SU-DHL-6 (cell line): Measurements from ENCODE around the gene GKN2.

ENCODE experiments used
- H2AFZ ChIP-seq: fragments of 200-600 bp; sonication (generic); 2 replicates; pipeline ENCODE4 v1.6.1; 2014; ENCODE audit warnings: low read depth, mild to moderate bottlenecking, moderate library complexity, mixed read lengths, antibody characterized with exemption, low read length; ENCODE audit not compliant: severe bottlenecking
- H3F3A ChIP-seq: fragments of 200-600 bp; shearing (Covaris generic); 2 replicates; pipeline ENCODE4 v1.6.0; 2016; ENCODE audit warnings: antibody characterized with exemption, mild to moderate bottlenecking; ENCODE audit not compliant: insufficient read depth
- H3K27ac ChIP-seq: fragments of 200-600 bp; sonication (generic); 2 replicates; pipeline ENCODE4 v1.5.1; 2016; ENCODE audit warnings: low read depth, mild to moderate bottlenecking, low read length, moderate library complexity, mixed read lengths
- H3K27me3 ChIP-seq: fragments of 200-600 bp; sonication (generic), shearing (Covaris generic); 2 replicates; pipeline ENCODE4 v1.6.0; 2014; ENCODE audit warnings: mild to moderate bottlenecking, low read length
- H3K36me3 ChIP-seq: fragments of 200-600 bp; sonication (generic); 2 replicates; pipeline ENCODE4 v1.6.1; 2014; ENCODE audit warnings: mild to moderate bottlenecking, low read length, mixed read lengths
- H3K4me2 ChIP-seq: fragments of 300-600, 200-600 bp; shearing (Covaris generic), sonication (generic); 2 replicates; pipeline ENCODE4 v1.6.0; 2014; ENCODE audit warnings: low read length, low read depth, mild to moderate bottlenecking; ENCODE audit not compliant: poor library complexity, severe bottlenecking
- H3K4me3 ChIP-seq: fragments of 200-600 bp; sonication (generic); 2 replicates; pipeline ENCODE4 v1.5.1; 2014; ENCODE audit warnings: antibody characterized with exemption, low read length, mild to moderate bottlenecking, mixed read lengths; ENCODE audit not compliant: insufficient read depth, poor library complexity, severe bottlenecking
- H3K79me2 ChIP-seq: fragments of 200-600 bp; sonication (generic); 2 replicates; pipeline ENCODE4 v1.6.1; 2014; ENCODE audit warnings: mild to moderate bottlenecking, low read length, moderate library complexity; ENCODE audit not compliant: insufficient read depth
- H3K9ac ChIP-seq: fragments of 200-600 bp; sonication (generic); 2 replicates; pipeline ENCODE4 v1.7.0; 2014; ENCODE audit warnings: mild to moderate bottlenecking, low read length
- H3K9me2 ChIP-seq: fragments of 200-600 bp; sonication (generic); replicated peaks from 2 replicates; pipeline ENCODE4 v1.6.1; 2014; ENCODE audit warnings: low read length; ENCODE audit not compliant: insufficient read depth
- H3K9me3 ChIP-seq: fragments of 200-600 bp; sonication (generic); 2 replicates; pipeline ENCODE4 v1.6.1; 2014; ENCODE audit warnings: low read length, mixed read lengths; ENCODE audit not compliant: insufficient read depth
- H4K20me1 ChIP-seq: fragments of 200-600 bp; sonication (generic); 2 replicates; pipeline ENCODE4 v1.6.1; 2014; ENCODE audit warnings: low read depth, mild to moderate bottlenecking, antibody characterized with exemption, low read length, moderate library complexity, mixed read lengths
- EZH2phosphoT487 ChIP-seq: fragments of 200-600 bp; sonication (generic), shearing (Covaris generic); conservative IDR thresholded peaks from 2 replicates; pipeline ENCODE4 v1.6.1; 2018; ENCODE audit warnings: mild to moderate bottlenecking, antibody characterized with exemption, low read length, moderate library complexity, mixed read lengths
- TF ChIP-seq, protein P1 (sequence below): fragments of 200-600 bp; sonication (generic); IDR thresholded peaks from one replicate; pipeline ENCODE4 v1.5.1; 2017; ENCODE audit warnings: antibody characterized with exemption, mild to moderate bottlenecking, low read length, moderate library complexity; ENCODE audit not compliant: insufficient read depth, poor library complexity, severe bottlenecking

The GKN2 gene

DNA sequence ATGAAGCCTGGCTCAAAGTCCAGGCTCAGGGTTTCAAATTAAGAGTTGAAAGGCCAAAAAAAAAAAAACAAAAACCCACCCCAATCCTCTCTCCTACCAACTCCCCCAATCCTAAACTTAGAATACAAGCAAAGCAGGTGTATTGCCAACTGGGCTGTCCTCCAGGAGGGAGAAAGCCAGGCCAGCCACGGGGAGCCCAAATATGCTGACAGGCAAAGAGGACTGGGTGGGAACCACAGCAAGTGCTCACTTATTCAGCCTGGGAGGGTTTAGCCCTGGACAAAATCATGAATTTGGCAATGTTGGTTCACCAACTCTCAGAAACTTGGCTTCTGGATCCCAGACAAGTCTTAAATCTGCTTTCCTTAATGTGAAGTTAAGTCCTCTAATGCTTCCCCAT lies 36.5 kb downstream of the GKN2 start:
- H2AFZ ChIP-seq: no peak overlapping the region
- no peaks in the 10 kb centered on the region for H4K20me1 ChIP-seq
- no peak overlapping the region for H3K27ac ChIP-seq
- H3K4me3 ChIP-seq: no peak overlapping the region
- no peaks in the 10 kb centered on the region for H3F3A ChIP-seq
- no peak overlapping the region for H3K9ac ChIP-seq
- H3K36me3 ChIP-seq: no peaks in the 10 kb centered on the region
- H3K4me2 ChIP-seq: no peak overlapping the region
- no peaks in the 10 kb centered on the region for H3K9me2 ChIP-seq
- H3K79me2 ChIP-seq: no peaks in the 10 kb centered on the region
- no peaks in the 10 kb centered on the region for H3K9me3 ChIP-seq
- no peaks in the 10 kb centered on the region for H3K27me3 ChIP-seq
- no peak for TF ChIP-seq EZH2phosphoT487

DNA sequence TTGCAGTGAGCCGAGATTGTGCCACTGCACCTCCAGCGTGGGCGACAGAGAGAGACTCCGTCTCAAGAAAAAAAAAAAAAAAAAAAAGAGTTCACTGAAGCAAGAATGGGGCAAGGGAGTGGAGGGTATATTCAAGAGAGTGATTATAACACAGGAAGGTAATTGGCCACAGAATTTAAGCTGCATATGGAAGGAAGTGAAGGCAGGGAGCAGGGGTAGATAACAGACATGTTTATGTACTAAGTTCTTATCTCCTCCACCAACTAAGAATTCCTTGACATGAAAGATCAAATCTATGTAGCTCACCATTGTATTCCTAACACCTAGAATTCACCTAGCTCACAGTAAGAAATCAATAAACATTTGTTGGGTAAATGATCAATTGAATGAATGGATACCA lies 37.3 kb downstream of the GKN2 start:
- H3K9ac ChIP-seq: no peak overlapping the region
- no peaks in the 10 kb centered on the region for H3K9me3 ChIP-seq
- H3K9me2 ChIP-seq: no peaks in the 10 kb centered on the region
- no peaks in the 10 kb centered on the region for H3K79me2 ChIP-seq
- no peak overlapping the region for H3K4me3 ChIP-seq
- no peaks in the 10 kb centered on the region for H3K27me3 ChIP-seq
- H3K27ac ChIP-seq: no peak overlapping the region
- TF ChIP-seq, protein P1, sequence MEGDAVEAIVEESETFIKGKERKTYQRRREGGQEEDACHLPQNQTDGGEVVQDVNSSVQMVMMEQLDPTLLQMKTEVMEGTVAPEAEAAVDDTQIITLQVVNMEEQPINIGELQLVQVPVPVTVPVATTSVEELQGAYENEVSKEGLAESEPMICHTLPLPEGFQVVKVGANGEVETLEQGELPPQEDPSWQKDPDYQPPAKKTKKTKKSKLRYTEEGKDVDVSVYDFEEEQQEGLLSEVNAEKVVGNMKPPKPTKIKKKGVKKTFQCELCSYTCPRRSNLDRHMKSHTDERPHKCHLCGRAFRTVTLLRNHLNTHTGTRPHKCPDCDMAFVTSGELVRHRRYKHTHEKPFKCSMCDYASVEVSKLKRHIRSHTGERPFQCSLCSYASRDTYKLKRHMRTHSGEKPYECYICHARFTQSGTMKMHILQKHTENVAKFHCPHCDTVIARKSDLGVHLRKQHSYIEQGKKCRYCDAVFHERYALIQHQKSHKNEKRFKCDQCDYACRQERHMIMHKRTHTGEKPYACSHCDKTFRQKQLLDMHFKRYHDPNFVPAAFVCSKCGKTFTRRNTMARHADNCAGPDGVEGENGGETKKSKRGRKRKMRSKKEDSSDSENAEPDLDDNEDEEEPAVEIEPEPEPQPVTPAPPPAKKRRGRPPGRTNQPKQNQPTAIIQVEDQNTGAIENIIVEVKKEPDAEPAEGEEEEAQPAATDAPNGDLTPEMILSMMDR: no peak
- no peak for TF ChIP-seq EZH2phosphoT487
- H3F3A ChIP-seq: no peaks in the 10 kb centered on the region
- no peak overlapping the region for H3K4me2 ChIP-seq
- no peaks in the 10 kb centered on the region for H3K36me3 ChIP-seq
- H2AFZ ChIP-seq: no peak overlapping the region
- no peaks in the 10 kb centered on the region for H4K20me1 ChIP-seq

DNA sequence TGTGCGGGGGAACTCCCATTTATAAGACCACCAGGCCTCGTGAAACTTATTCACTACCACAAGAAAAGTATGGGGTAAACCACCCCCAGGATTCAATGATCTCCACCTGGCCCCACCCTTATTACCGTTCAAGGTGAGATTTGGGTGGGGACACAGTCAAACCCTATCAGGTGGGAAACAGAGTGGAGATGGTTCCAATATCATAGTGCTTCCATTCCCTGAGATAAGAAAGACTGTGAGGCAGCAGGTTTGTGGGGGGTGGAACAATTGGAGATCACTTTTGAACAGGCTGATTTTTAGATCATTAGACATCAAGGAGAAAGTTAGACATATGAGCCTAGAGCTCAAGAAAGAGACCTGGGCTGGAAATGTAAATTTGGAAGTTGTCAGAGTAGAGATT lies 39.3 kb downstream of the GKN2 start:
- Histone ChIP-seq H3K27ac (no peak overlapping the region), H3K9me2 (no peaks in the 10 kb centered on the region)

DNA sequence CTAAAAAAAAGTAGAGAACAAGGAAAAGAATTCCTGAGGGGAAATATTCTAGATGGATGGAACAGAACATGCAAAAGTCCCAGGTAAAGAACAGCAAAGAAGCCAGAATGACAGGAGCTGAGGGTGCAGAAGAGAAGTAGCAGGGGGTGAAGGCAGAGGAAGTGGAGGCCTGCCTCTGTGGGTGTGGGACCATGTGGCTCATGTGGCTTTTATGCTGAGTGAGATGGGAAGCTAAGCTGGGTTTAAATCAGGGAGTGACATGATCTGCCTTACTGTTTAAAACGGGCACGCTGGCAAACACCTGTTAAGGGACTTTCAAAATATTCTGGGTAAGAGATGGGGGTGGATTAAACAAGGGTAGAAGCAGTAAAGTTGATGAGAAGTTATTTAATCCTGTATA lies 40.0 kb downstream of the GKN2 start:
- TF ChIP-seq, protein P1: no peak
- TF ChIP-seq EZH2phosphoT487: no peak

More for the DNA sequence above, 39.3 kb downstream of the GKN2 start:
- Histone ChIP-seq H3K9me3 (no peaks in the 10 kb centered on the region), H3K79me2 (no peaks in the 10 kb centered on the region), H3F3A (no peaks in the 10 kb centered on the region), H3K9ac (no peak overlapping the region), H3K4me3 (no peak overlapping the region), H4K20me1 (no peaks in the 10 kb centered on the region), H3K36me3 (no peaks in the 10 kb centered on the region), H2AFZ (no peak overlapping the region), H3K27me3 (no peaks in the 10 kb centered on the region), H3K4me2 (no peak overlapping the region)
- TF ChIP-seq, protein P1: no peak
- no peak for TF ChIP-seq EZH2phosphoT487

More for the DNA sequence above, 40.0 kb downstream of the GKN2 start:
- Histone ChIP-seq H3K9ac (no peak overlapping the region), H3K9me2 (no peaks in the 10 kb centered on the region), H3K4me2 (no peak overlapping the region), H3K79me2 (no peaks in the 10 kb centered on the region), H4K20me1 (no peaks in the 10 kb centered on the region), H2AFZ (no peak overlapping the region), H3K27ac (no peak overlapping the region), H3K36me3 (no peaks in the 10 kb centered on the region), H3K9me3 (no peaks in the 10 kb centered on the region), H3K4me3 (no peak overlapping the region), H3F3A (peaks cover 4% of the 10 kb centered on the region; the same call in 1 of the 2 replicates), H3K27me3 (no peaks in the 10 kb centered on the region)
